SK-N-SH treated with all-trans-retinoic acid at 6 μM for 48 hours (cell line): ENCODE measurements around the gene ZPLD1.

Source experiments
- ATAC-seq: fragments of 200-7000 bp; cut with Tn5 transposase; 3 replicates; pipeline ENCODE4 v1.9.1; 2020; ENCODE audit warnings: mild to moderate bottlenecking, moderate library complexity
- BACH2 ChIP-seq: fragments of 250-450 bp; sonication (Bioruptor Pico); IDR thresholded peaks from 2 replicates; pipeline ENCODE4 v1.9.0; 2021; ENCODE audit warnings: mild to moderate bottlenecking, borderline replicate concordance
- GLIS3 ChIP-seq: fragments of 250-450 bp; sonication (Bioruptor Pico); IDR thresholded peaks from 2 replicates; pipeline ENCODE4 v1.5.0; 2020; ENCODE audit warnings: mild to moderate bottlenecking, moderate library complexity
- ISL1 ChIP-seq: fragments of 250-450 bp; sonication (Bioruptor Pico); IDR thresholded peaks from 2 replicates; pipeline ENCODE4 v2.1.2; 2022; ENCODE audit warnings: mild to moderate bottlenecking, moderate library complexity
- PPARA ChIP-seq: fragments of 250-450 bp; sonication (Bioruptor Pico); IDR thresholded peaks from 2 replicates; pipeline ENCODE4 v1.5.0; 2020; ENCODE audit warnings: mild to moderate bottlenecking, borderline replicate concordance
- RARB ChIP-seq: fragments of 250-450 bp; sonication (Bioruptor Pico); IDR thresholded peaks from 2 replicates; pipeline ENCODE4 v1.8.0; 2021; ENCODE audit warnings: mild to moderate bottlenecking, moderate library complexity
- TCF4 ChIP-seq: fragments of 250-450 bp; sonication (Bioruptor Pico); IDR thresholded peaks from 2 replicates; pipeline ENCODE4 v1.8.0; 2021; ENCODE audit warnings: mild to moderate bottlenecking, moderate library complexity, borderline replicate concordance
- ZC3H10 ChIP-seq: fragments of 250-450 bp; sonication (Bioruptor Pico); IDR thresholded peaks from 2 replicates; pipeline ENCODE4 v1.5.1; 2021; ENCODE audit warnings: mild to moderate bottlenecking, moderate library complexity
- ZFP3 ChIP-seq: fragments of 250-450 bp; sonication (Bioruptor Pico); IDR thresholded peaks from 2 replicates; pipeline ENCODE4 v1.5.0; 2020; ENCODE audit warnings: mild to moderate bottlenecking, moderate library complexity
- ZNF8 ChIP-seq: fragments of 450-650 bp; formaldehyde crosslinking; IDR thresholded peaks from 2 replicates; pipeline ENCODE4 v1.5.0; 2020; ENCODE audit warnings: mild to moderate bottlenecking, moderate library complexity
- TF ChIP-seq, protein P1 (sequence below): fragments of 250-450 bp; sonication (Bioruptor Pico); IDR thresholded peaks from 2 replicates; pipeline ENCODE4 v1.8.0; 2020; ENCODE audit warnings: mild to moderate bottlenecking, moderate library complexity, borderline replicate concordance
- TF ChIP-seq, protein P2 (sequence below): fragments of 250-450 bp; sonication (Bioruptor Pico); IDR thresholded peaks from 2 replicates; pipeline ENCODE4 v1.5.0; 2020; ENCODE audit warnings: mild to moderate bottlenecking, moderate library complexity
- TF ChIP-seq, protein P3 (sequence below): fragments of 250-450 bp; sonication (Bioruptor Pico); IDR thresholded peaks from 2 replicates; pipeline ENCODE4 v1.5.1; 2020; ENCODE audit warnings: low read depth, mild to moderate bottlenecking, moderate library complexity

The ZPLD1 gene

DNA sequence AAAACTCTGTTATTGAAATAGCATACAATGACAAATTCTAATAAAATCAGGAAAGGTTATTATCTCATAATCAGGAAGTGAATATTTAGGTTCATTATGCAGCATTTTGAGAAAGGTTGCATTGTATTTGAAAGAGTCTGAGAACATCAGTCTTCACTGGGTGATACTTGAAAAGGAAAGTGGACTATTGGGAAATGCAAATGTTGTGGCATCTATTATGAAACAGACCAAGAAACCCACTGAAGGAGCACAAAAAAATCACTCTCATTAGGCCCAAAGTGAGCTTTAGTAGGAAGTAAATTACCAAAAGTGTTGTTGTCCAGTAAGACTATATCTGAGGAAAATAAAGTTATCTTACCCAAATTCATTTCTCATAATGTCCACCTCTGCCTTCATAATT, 90.8 kb downstream of the ZPLD1 start (continued):
- TF ChIP-seq, protein P1, sequence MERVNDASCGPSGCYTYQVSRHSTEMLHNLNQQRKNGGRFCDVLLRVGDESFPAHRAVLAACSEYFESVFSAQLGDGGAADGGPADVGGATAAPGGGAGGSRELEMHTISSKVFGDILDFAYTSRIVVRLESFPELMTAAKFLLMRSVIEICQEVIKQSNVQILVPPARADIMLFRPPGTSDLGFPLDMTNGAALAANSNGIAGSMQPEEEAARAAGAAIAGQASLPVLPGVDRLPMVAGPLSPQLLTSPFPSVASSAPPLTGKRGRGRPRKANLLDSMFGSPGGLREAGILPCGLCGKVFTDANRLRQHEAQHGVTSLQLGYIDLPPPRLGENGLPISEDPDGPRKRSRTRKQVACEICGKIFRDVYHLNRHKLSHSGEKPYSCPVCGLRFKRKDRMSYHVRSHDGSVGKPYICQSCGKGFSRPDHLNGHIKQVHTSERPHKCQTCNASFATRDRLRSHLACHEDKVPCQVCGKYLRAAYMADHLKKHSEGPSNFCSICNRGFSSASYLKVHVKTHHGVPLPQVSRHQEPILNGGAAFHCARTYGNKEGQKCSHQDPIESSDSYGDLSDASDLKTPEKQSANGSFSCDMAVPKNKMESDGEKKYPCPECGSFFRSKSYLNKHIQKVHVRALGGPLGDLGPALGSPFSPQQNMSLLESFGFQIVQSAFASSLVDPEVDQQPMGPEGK (CRISPR knock-in tag): no peak

DNA sequence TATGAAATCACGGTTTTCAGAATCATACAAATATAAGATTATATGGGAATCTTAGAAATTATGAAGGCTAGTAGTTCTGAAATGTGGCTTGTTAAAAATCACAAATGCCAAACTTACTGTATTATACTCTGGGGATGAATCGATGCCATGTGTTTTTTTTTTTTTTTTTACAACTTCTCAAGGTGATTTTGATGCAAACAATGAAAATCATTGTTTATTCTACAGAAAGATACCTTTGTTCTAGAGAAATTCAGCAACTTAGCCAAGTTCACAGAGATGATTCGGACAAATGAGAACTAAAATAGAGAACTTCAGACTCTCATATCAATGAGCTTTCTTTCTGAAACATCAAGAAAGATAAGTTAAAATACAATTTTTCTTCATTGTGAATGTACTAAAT, 92.0 kb downstream of the ZPLD1 start:
- TF ChIP-seq GLIS3 (CRISPR knock-in tag): no peak
- TF ChIP-seq TCF4 (CRISPR knock-in tag): no peak
- TF ChIP-seq ZFP3 (CRISPR knock-in tag): no peak
- TF ChIP-seq BACH2: no peak
- TF ChIP-seq, protein P2, sequence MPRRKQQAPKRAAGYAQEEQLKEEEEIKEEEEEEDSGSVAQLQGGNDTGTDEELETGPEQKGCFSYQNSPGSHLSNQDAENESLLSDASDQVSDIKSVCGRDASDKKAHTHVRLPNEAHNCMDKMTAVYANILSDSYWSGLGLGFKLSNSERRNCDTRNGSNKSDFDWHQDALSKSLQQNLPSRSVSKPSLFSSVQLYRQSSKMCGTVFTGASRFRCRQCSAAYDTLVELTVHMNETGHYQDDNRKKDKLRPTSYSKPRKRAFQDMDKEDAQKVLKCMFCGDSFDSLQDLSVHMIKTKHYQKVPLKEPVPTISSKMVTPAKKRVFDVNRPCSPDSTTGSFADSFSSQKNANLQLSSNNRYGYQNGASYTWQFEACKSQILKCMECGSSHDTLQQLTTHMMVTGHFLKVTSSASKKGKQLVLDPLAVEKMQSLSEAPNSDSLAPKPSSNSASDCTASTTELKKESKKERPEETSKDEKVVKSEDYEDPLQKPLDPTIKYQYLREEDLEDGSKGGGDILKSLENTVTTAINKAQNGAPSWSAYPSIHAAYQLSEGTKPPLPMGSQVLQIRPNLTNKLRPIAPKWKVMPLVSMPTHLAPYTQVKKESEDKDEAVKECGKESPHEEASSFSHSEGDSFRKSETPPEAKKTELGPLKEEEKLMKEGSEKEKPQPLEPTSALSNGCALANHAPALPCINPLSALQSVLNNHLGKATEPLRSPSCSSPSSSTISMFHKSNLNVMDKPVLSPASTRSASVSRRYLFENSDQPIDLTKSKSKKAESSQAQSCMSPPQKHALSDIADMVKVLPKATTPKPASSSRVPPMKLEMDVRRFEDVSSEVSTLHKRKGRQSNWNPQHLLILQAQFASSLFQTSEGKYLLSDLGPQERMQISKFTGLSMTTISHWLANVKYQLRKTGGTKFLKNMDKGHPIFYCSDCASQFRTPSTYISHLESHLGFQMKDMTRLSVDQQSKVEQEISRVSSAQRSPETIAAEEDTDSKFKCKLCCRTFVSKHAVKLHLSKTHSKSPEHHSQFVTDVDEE (CRISPR knock-in tag): no peak
- no peak for TF ChIP-seq PPARA (CRISPR knock-in tag)
- TF ChIP-seq ZNF8 (CRISPR knock-in tag): no peak
- no peak for ATAC-seq

DNA sequence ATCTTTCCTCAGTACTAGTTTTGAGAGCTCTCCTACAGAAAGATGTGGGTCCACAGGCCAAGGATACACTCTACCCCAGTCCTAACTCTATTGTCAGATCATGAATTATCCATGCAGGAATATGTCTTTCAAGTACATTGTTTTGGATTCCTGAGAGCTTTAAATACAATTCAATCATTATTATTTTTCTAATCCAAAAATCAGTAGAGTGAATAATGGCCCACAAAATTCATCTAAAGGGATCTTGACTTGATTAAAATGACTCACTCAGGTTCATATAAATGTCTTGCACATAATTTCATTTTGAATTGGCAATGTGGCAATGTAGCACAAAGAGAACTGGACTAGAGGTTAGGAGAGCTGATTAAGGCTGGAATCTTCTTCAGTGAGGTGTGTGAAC, 93.9 kb downstream of the ZPLD1 start:
- TF ChIP-seq, protein P3, sequence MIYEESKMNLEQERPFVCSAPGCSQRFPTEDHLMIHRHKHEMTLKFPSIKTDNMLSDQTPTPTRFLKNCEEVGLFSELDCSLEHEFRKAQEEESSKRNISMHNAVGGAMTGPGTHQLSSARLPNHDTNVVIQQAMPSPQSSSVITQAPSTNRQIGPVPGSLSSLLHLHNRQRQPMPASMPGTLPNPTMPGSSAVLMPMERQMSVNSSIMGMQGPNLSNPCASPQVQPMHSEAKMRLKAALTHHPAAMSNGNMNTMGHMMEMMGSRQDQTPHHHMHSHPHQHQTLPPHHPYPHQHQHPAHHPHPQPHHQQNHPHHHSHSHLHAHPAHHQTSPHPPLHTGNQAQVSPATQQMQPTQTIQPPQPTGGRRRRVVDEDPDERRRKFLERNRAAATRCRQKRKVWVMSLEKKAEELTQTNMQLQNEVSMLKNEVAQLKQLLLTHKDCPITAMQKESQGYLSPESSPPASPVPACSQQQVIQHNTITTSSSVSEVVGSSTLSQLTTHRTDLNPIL (CRISPR knock-in tag): no peak
- TF ChIP-seq RARB: no peak
- TF ChIP-seq ISL1 (CRISPR knock-in tag): peak; percentile 86
- TF ChIP-seq GLIS3 (CRISPR knock-in tag): no peak
- peak; percentile 69; the same call in 1 of the 2 replicates for TF ChIP-seq ZC3H10 (CRISPR knock-in tag)
- TF ChIP-seq PPARA (CRISPR knock-in tag): no peak
- TF ChIP-seq, all 23 proteins: peak for 2

More for the DNA sequence above, 93.9 kb downstream of the ZPLD1 start:
- ATAC-seq: peak; percentile 48; the same call in 2 of the 3 replicates
